Suppressor macrophage treated with lipopolysaccharide for 4 hours (primary cell): ENCODE results near the gene C1orf74.

ENCODE experiments used
- DNase-seq: peaks from one replicate; pipeline ENCODE4 v3.0.0-alpha.2; 2020

The C1orf74 gene

GRCh38 chr1:209784265-209785169 lies at the start of gene C1orf74:
TSS of gene C1orf74 (minus strand) at chr1:209784559. CDS start at chr1:209783634, 925 bp downstream.
- DNase-seq = peak; percentile 100

GRCh38 chr1:209831615-209832014 lies 47.3 kb upstream of the C1orf74 start:
- no peak for DNase-seq

- no peak for DNase-seq
These were observed 46.4 kb upstream of the C1orf74 start for GRCh38 chr1:209830722-209831121.

- DNase-seq = no peak
These were observed 45.4 kb upstream of the C1orf74 start for GRCh38 chr1:209829716-209830115.

GRCh38 chr1:209827384-209828262 lies 43.3 kb upstream of the C1orf74 start, which contains the start of gene UTP25:
TSS of gene UTP25 (plus strand) at chr1:209827972. CDS start at chr1:209828064, 92 bp downstream.
- peak; percentile 99 for DNase-seq

- no peak for DNase-seq
These were observed 41.5 kb upstream of the C1orf74 start for GRCh38 chr1:209825591-209826434.

- DNase-seq = peak; percentile 69
These were observed 39.0 kb upstream of the C1orf74 start for GRCh38 chr1:209823143-209824041.

GRCh38 chr1:209822706-209823105 lies 38.3 kb upstream of the C1orf74 start:
- DNase-seq = no peak

GRCh38 chr1:209820986-209821385 lies 36.6 kb upstream of the C1orf74 start:
- no peak for DNase-seq

- no peak for DNase-seq
These were observed 34.7 kb upstream of the C1orf74 start for GRCh38 chr1:209819058-209819457.

- no peak for DNase-seq
These were observed 33.3 kb upstream of the C1orf74 start for GRCh38 chr1:209817691-209818090.

GRCh38 chr1:209816923-209817322 lies 32.6 kb upstream of the C1orf74 start:
- no peak for DNase-seq

GRCh38 chr1:209815931-209816341 lies 31.6 kb upstream of the C1orf74 start:
- DNase-seq = no peak

- DNase-seq = no peak
These were observed 31.1 kb upstream of the C1orf74 start for GRCh38 chr1:209815490-209815889.

GRCh38 chr1:209813902-209814301 lies 29.5 kb upstream of the C1orf74 start:
- DNase-seq = no peak

- no peak for DNase-seq
These were observed 26.4 kb upstream of the C1orf74 start for GRCh38 chr1:209810783-209811182.

GRCh38 chr1:209809611-209810010 lies 25.3 kb upstream of the C1orf74 start:
- no peak for DNase-seq

- DNase-seq = peak; percentile 89
These were observed 23.8 kb upstream of the C1orf74 start for GRCh38 chr1:209808059-209808581.

- no peak for DNase-seq
These were observed 23.1 kb upstream of the C1orf74 start for GRCh38 chr1:209807509-209807908.

- peak; percentile 79 for DNase-seq
These were observed 21.8 kb upstream of the C1orf74 start, which contains the start of gene IRF6 for GRCh38 chr1:209805875-209806760. TSS of gene IRF6 (minus strand) at chr1:209806142. CDS start at chr1:209801413, 4,729 bp downstream.
